ENCODE data around the gene CEACAM6.

- TF ChIP-seq CTCF (IDR thresholded peaks at IDR 0.05 in 4 of 5, conservative IDR thresholded peaks at IDR 0.05 in 1 of 5): peak in 2 of 5 experiments; percentile 13 to 49
- no peak for TF ChIP-seq POLR2A (IDR thresholded peaks at IDR 0.05)
These were observed 2.2 kb upstream of the CEACAM6 start for GRCh38 chr19:41753159-41753558.
